NOMO-1 treated with dmso at 0.1 percent for 144 hours (cell line): Measurements from ENCODE around the gene TNFRSF8.
A peak's percentile ranks its signal among the peaks of the same experiment; 100 is the strongest.

Experiments
- DNase-seq: peaks from one replicate; lab custom pipeline; 2025; ENCODE audit not compliant: unreplicated experiment; lab: John Stamatoyannopoulos, UW

The TNFRSF8 gene

GRCh38 chr1:12153181-12153785, 90.2 kb downstream of the TNFRSF8 start:
- peak; percentile 73 for DNase-seq

GRCh38 chr1:12155328-12155727, 92.2 kb downstream of the TNFRSF8 start:
- DNase-seq: no peak

GRCh38 chr1:12157366-12158231, 94.5 kb downstream of the TNFRSF8 start:
- DNase-seq: peak; percentile 79

DNA sequence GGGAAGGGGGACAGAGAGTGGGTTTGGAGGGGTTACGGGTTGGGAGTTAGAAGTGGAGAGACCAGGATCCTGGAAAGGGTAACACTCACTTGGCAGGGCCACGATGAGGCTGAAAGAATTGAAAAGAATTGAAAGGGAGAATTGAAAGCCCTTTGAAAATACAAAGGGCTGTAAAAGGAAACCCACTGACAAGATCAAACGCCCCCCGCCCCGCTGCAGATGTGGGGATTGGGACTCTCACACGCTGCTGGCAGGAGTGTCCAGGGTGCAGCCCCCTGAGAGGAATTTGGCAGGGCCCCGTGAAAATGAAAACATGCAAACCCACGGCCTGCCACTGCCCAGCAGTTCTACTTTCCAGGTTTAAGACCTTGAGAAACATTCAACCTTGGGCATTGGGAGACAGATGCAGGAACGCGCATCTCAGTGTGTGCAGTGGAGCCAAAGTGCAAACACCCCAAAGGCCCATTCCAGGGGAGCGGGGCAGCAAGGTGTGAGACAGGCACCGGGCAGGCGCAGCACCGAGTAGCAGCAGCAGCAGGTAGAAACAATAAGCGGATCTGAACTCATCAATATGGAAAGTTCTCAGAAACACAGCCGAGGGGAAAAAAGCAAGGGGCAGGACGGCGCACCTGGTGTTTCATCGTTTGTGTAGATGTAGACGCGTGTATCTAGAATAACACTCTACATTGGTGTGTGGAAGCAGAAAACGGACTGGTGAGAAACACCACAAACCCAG, 95.4 kb downstream of the TNFRSF8 start:
- DNase-seq: no peak

- no peak for DNase-seq
These were observed 96.7 kb downstream of the TNFRSF8 start for GRCh38 chr1:12159816-12160215.

DNA sequence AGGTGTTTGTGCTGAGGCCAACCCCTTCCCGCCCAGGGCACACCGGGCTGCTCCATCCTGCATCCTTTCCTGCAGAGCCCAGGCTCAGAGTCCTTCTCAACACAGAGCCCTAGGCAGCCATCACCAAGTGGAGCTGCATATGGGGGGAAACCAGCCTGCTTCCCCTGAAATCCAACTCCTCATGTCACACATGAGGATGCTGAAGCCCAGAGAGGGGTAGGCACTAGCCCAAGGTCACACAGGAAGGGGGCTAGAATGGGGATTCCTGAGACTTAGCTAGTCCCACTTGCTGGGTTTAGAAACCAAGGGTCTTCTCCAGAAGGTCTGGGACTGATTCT, 98.2 kb downstream of the TNFRSF8 start:
- DNase-seq: no peak

DNA sequence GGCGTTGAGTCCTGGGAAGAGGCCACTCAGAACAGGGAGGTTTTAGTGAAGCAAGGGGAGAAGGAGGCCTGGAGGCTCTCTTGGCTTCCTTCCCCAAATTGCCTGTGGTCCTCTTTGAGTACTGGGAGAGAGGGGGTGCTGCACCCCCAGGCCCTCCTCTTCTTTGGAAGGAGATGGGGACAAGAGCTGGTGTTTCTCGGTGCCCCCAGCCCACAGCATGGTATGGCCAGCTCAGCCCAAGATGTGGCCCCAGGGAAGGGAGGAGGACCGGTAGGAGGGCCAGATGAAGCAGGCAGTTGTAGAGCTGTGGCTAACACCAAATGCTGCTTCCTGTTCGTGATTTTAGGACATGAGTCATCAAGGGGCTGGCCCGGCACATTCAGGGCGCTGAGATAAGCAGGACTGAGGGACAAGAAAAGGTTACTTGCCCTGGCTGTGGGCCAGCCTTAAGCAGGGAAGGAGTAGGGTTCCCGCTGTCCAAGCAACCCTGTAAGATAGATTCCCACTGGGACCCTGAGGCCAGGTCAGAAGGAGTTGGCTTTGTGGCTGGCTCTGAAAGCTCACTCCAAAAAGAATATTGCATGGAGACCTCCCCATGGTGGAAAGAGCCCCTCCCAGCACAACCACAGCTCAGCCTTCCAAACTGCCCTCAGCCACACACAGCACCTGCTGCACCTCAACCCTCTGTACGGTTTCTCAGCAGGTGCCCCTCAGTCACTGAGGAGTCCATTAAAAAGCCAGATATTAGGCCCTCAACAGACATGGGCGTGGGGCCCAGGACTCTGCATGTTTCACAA, 98.8 kb downstream of the TNFRSF8 start:
- DNase-seq: peak; percentile 84

DNA sequence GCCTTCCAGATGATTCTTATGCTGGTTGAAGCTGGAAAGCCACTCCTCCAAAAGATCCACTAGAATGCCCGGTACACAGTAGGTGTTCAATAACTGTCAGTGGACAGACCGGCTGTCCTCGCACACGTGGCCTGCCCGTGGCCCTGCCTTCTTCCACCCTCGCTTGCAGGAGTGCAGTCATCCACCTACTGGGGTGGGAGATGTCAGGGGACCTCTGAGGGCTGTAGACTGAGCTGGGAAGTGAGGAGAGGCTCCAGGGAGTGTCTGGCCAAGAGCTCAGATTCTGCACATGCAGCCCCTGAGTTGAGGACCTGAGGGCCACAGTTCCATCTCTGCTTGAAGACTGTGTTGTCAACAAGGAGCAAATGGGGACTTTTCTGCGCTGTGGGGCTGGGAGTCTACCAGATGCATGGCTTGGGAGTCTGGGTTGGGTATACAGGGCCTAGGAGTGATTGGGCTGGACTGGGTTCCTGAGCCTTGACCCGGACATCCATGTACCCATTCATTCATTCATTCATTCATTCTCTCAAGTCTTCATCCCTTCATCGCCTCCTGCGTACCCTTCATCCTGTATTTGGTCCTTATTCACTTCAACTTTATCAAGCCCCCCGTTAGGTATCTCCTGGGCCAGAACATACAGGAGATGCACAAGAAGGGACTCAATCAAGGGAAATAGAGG, 99.5 kb downstream of the TNFRSF8 start:
- DNase-seq: no peak

GRCh38 chr1:12163210-12163609, 100.1 kb downstream of the TNFRSF8 start:
- no peak for DNase-seq

DNA sequence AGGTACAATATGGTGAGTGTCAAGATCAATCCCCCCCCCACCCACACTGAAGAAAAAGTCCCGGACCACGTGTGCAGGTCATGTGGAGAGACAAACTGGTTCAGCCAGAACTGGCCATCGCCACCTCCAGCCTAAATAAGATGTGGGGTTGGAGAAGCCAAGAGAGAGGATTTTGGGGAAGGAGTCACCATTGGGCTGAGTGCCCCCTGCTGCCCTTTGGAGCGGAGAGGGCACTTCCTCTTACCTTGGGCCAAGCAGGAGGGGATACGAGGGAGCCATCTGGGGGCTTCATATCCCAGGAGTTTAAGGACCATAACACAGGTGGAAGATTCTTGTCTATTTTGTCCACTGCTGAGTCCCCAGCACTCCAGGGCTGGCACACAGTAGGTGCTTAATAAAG, 101.1 kb downstream of the TNFRSF8 start:
- DNase-seq: no peak

GRCh38 chr1:12165342-12165741, 102.2 kb downstream of the TNFRSF8 start:
- DNase-seq: no peak

DNA sequence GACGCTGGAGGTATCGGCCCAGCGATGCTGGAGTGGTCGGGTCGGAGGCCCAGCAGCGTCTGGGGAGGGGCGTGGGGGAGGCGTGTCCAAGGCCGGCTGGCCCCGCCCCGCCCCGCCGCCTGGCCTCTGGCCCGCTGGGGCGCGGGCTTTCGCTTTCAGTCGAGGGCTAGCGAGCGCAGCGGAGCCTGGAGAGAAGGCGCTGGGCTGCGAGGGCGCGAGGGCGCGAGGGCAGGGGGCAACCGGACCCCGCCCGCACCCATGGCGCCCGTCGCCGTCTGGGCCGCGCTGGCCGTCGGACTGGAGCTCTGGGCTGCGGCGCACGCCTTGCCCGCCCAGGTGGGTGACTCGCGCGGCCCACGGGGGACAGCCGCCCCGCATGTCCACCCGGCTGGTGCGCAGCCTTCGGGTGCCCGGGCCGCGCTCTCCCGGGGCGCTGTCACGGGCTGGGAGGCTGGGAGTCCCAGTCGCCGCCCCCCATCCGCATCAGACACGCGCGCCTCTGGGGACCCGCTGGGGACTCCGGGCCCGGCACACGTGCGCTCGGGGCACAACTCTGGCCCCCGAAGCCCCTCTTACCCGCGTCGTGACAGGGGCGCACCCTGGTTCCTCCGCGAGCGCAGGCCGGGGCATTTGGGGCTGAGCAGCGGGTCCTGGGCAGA, 103.9 kb downstream of the TNFRSF8 start, which contains the start of gene TNFRSF1B:
TNFRSF1B (plus strand) TSS at position 158 of the 659 bp plus-strand sequence; CDS start at position 259, 101 bp downstream.
- DNase-seq: peak; percentile 49

DNA sequence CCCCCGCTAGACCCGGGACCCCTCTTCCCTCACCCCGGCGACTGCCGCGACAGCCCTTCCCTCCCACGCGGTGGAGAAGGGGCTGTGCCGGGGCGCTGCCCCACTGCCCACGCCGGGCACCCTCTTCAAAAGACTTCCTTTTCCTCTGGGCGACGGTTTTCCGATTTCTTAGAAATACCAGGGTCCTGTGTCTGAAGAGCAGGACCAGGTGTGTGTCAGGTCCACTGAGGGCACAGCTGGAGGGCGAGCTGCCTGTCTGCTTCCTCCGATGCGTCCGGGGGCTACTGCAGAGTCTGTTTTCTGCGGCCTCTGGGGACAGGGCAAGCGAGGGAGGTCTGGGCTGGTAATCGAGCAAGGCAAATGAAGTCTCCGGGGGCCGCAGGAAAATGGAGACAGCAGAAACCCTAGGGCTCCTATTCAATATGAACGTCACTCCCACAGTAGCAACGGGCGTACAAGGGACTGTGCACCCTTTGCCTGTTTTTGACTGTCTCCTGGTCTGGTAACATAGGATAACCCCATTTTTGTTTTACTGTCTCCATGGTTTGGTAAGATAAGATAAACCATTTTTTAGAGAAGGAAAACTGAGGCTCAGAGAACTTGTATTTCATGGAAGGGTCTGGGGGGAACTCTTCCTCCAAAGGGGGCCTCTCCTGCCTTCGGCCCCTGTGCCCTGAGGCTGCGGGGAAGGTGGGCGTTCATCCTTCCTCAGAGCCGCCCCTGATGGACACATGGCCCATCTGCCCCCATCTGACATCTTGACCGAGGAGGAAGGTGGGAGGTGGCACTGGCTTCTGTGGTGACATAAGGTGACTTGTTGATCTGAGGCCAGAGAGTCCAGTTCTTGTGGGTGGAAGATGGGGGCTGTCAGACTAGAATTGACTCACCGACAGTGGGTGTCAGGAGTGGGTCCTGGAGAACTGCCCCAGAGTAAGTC, 104.7 kb downstream of the TNFRSF8 start:
- no peak for DNase-seq

GRCh38 chr1:12168451-12169160, 105.5 kb downstream of the TNFRSF8 start:
- no peak for DNase-seq

GRCh38 chr1:12169442-12170135, 106.5 kb downstream of the TNFRSF8 start:
- DNase-seq: no peak

GRCh38 chr1:12170263-12170671, 107.2 kb downstream of the TNFRSF8 start:
- DNase-seq: no peak

DNA sequence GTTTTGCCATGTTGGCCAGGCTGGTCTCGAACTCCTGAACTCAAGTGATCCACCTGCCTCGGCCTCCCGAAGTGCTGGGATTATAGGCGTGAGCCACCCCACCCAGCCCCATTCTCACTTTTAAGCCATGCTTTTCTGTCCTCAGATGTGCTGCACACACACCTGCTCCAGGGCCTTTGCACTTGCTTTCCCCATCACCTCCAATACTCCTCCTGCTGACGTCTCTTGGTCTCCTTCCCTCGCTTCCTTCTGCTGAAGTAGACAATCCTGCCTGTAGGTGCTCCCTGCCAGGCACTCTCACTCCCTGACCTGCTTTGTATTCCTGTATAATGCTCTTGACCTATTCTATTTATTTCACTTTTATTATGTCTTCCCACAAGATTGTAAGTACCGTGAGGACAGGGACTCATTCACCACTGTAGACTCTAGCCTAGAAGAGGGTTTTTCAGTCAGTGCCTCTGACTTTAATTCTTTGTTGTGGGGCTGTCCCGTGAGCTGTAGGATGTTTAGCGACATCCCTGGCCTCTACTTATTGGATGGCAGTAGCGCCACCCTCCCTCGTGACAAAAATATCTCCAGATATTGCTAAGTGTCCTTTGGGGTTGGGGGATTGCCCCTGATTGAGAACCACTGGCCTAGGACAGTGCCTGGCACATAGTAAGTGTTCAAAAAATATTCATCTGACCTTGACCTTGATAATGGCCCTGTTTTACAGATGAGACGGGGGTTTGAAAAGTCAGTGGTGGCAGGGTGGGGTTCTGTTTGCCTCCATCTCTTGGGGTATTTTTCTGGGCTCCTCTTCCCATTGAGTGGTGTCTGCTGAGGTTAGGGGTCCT, 108.3 kb downstream of the TNFRSF8 start:
- no peak for DNase-seq
